Heart left ventricle (tissue), 16 donors: ENCODE results near the gene TM4SF20. TPM values are rescaled to one million over a fixed set of nuclear protein-coding genes. Genes with fewer than 3 reads are reported as not detected.

ENCODE experiments used
- ATAC-seq, 4 donors: fragments of 200-7000 bp; cut with Tn5 transposase; one replicate each; pipeline ENCODE4 v1.9.1; 2020 to 2022; ENCODE audit warnings: moderate library complexity in 4 of 4, mild to moderate bottlenecking in 3 of 4, moderate number of reproducible peaks in 1 of 4
- DNase-seq, 5 donors: peaks; one replicate each; pipeline ENCODE4 v3.0.0-alpha.2; 2020
- H3K27ac ChIP-seq, 12 donors: fragments of 200-600 bp; sonication (generic) in 4 of 12; one replicate each; pipeline versions ENCODE4 v1.5.0 to v1.8.0; 2016 to 2022; ENCODE audit warnings: mild to moderate bottlenecking in 2 of 12
- H3K27me3 ChIP-seq, 9 donors: fragments of 200-600 bp; sonication (generic) in 2 of 9; one replicate each; pipeline versions ENCODE4 v1.5.1 to v1.8.0; 2016 to 2022; ENCODE audit warnings: mild to moderate bottlenecking in 3 of 9
- H3K36me3 ChIP-seq, 9 donors: fragments of 200-600 bp; sonication (generic) in 2 of 9; one replicate each; pipeline versions ENCODE4 v1.5.0 to v1.8.0; 2018 to 2022; ENCODE audit warnings: mild to moderate bottlenecking in 2 of 9
- H3K4me1 ChIP-seq, 12 donors: fragments of 200-600 bp; sonication (generic) in 4 of 12; one replicate each; pipeline versions ENCODE4 v1.5.0 to v1.8.0; 2016 to 2022; ENCODE audit warnings: mild to moderate bottlenecking in 3 of 12
- H3K4me3 ChIP-seq, 12 donors: fragments of 200-600 bp; sonication (generic) in 4 of 12; one replicate each; pipeline versions ENCODE4 v1.5.0 to v1.8.0; 2017 to 2022; ENCODE audit warnings: mild to moderate bottlenecking in 9 of 12, moderate library complexity in 4 of 12
- H3K9me3 ChIP-seq, 12 donors: fragments of 200-600 bp; sonication (generic) in 4 of 12; one replicate each; pipeline versions ENCODE4 v1.5.0 to v1.8.0; 2016 to 2022; ENCODE audit warnings: mild to moderate bottlenecking in 1 of 12
- POLR2A ChIP-seq, 2 donors: fragments of 450-650 bp; IDR thresholded peaks; one replicate each; pipeline ENCODE4 v1.6.1; 2017; ENCODE audit warnings: antibody characterized with exemption in 2 of 2, mild to moderate bottlenecking in 2 of 2, moderate library complexity in 2 of 2
- WGBS, 4 donors: extraction: QIAGEN DNeasy Blood & Tissue Kit in 2 of 4; methylation state at CpG; one replicate each; pipeline versions ENCODE4 v1.1.5 to v1.1.7; 2013 to 2018; 5-methylcytosine and 5-hydroxymethylcytosine counted together
- intact Hi-C, 10 donors: fragments of 100-400 bp; cut with DNase I; formaldehyde crosslinking; loops; one replicate each; pipeline versions ENCODE4 v1.11.1 to v1.14.2; 2022
- polyA plus RNA-seq, 2 donors: library from polyadenylated mRNA; stranded (reverse); fragments of 200-250 nt; gene quantifications; one replicate each; pipeline ENCODE4 v1.2.3, GENCODE V29; 2013
- total RNA-seq, 9 donors: library from RNA; depleted of rRNA in 2 of 9; stranded (reverse); fragments of >200 nt in 2 of 9; fragmentation: NEBNext Ultra II Directional in 3 of 9; extraction: Animal tissue kit (Norgen Biotek cat#: 25700) in 3 of 9; gene quantifications; one replicate each; pipeline versions ENCODE4 v1.1.0 to v1.2.4, GENCODE V29; 2016 to 2023
- TF ChIP-seq, protein P1 (sequence below), 12 donors: fragments of 200-600 bp; sonication (generic) in 4 of 12; IDR thresholded peaks; one replicate each; pipeline versions ENCODE4 v1.5.0 to v1.8.0; 2018 to 2022; ENCODE audit warnings: antibody characterized with exemption in 12 of 12, mild to moderate bottlenecking in 5 of 12
- donor health status: ischemic (EF 13 %, LVEDD 7.1; RV severe dilation, severe dysfunction).
- donor health status: healthy with polysubstance abuse.
- donor health status: DM: no; HTN: yes; CAD: no.
- donor health status: DM: no; HTN: no; CAD: no.
- donor health status: ischemic (EF 25% LVEDD 6.9; RV normal size, moderate dysfunction).
- donor health status: ischemic (EF 25% LVEDD 5.7; RV mildly dilated, moderate dysfunction).
- donor health status: healthy.
- donor health status: DM: yes; HTN: yes; CAD: no.
- donor health status: ischemic (EF 35%, LVEDD 5.7; RV mildly dilated, moderate dysfunction).
- donor health status: nonischemic (EF 11% LVEDD 7.7; RV severe dilation, severe dysfunction).
- donor health status: DM: yes; HTN: yes; CAD: no.
- donor health status: PGD.
- donor health status: ischemic (EF 29% LVEDD 5.4; RV normal size, mild dysfunction).
- donor health status: nonischemic (EF 23%, LVEDD 6.1; RV moderate dilation, normal function).

Gene TM4SF20
- total and polyA plus RNA-seq, 11 donors: not detected

DNA sequence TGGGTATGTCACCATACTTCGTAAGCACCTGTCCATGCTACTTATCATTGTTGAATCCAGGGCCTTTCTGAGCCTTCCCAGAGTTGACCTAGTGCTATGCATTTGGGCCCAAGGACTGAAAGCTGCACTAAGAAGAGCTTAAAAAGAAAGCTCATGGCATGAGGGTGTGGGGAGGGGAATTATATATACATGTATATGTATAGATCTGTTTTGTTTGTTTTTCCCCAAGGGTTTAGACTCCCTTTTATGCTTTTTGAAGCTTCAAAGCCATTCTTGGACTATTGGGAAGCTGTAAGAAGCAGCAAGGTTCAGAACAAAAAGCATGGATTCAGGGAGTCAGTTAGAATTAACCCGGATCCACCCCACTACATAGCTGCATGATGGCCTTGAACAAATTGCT is 30.8 kb downstream of the TM4SF20 start:
- WGBS, 4 donors: 67 to 98% (median 96%) methylated on average over 2 of the region's 2 CpGs
- DNase-seq (no peak), ATAC-seq (no peak)
- H3K36me3 ChIP-seq: peaks cover 0 to 86% (median 64%) of the 10 kb centered on the region in 9 donors
- H3K4me1 ChIP-seq: no peaks in the 10 kb centered on the region
- no peak overlapping the region for H3K27ac ChIP-seq
- no peak overlapping the region for H3K4me3 ChIP-seq
- no peaks in the 10 kb centered on the region for H3K9me3 ChIP-seq
- intact Hi-C loops: no loop called here
- TF ChIP-seq, protein P1, sequence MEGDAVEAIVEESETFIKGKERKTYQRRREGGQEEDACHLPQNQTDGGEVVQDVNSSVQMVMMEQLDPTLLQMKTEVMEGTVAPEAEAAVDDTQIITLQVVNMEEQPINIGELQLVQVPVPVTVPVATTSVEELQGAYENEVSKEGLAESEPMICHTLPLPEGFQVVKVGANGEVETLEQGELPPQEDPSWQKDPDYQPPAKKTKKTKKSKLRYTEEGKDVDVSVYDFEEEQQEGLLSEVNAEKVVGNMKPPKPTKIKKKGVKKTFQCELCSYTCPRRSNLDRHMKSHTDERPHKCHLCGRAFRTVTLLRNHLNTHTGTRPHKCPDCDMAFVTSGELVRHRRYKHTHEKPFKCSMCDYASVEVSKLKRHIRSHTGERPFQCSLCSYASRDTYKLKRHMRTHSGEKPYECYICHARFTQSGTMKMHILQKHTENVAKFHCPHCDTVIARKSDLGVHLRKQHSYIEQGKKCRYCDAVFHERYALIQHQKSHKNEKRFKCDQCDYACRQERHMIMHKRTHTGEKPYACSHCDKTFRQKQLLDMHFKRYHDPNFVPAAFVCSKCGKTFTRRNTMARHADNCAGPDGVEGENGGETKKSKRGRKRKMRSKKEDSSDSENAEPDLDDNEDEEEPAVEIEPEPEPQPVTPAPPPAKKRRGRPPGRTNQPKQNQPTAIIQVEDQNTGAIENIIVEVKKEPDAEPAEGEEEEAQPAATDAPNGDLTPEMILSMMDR (IDR thresholded peaks at IDR 0.05): no peak
- TF ChIP-seq POLR2A (IDR thresholded peaks at IDR 0.05): no peak
- no peaks in the 10 kb centered on the region for H3K27me3 ChIP-seq

DNA sequence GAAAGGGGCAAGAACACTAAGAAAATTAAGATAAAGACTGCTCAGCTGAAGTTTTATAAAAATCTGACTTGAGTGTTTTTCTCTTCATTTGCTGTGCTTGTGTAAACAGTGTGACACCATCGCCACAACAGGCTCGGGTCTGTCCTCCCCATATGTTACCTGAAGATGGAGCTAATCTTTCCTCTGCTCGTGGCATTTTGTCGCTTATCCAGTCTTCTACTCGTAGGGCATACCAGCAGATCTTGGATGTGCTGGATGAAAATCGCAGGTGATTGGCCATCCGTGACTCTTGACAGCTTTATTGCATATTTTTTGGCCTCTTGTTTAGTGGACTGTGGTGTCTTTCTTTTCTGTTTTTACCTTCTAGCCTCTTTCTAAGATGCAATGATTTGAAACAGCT is 32.0 kb downstream of the TM4SF20 start:
- WGBS, 4 donors: 84 to 91% (median 87%) methylated on average over 7 of the region's 7 CpGs
- no peak for DNase-seq
- no peaks in the 10 kb centered on the region for H3K27me3 ChIP-seq
- peaks cover 0 to 86% (median 72%) of the 10 kb centered on the region in 9 donors for H3K36me3 ChIP-seq
- no peaks in the 10 kb centered on the region for H3K4me1 ChIP-seq
- ATAC-seq: no peak
- no peak overlapping the region for H3K4me3 ChIP-seq
- H3K27ac ChIP-seq: no peak overlapping the region
- intact Hi-C loops: no loop called here
- no peaks in the 10 kb centered on the region for H3K9me3 ChIP-seq
- TF ChIP-seq, protein P1 (IDR thresholded peaks at IDR 0.05): no peak
- no peak for TF ChIP-seq POLR2A (IDR thresholded peaks at IDR 0.05)

DNA sequence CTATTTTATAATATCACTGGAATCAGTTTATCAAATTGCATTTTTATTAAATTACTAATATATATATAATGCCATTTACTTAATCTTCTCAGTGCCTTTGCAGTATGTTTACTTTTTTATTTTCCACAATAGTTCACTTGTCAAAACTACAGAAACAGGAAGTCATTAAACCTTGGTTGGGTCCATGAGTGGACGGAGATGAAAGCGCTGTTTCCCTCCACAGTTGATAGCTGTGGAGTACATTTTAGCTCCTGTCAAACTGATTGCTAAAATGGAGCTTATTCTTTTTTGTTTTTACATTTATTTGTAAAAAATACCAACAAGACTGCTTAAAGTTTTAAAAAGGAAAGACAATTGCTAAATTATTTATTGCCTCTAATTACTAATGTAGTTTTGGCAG is 34.9 kb downstream of the TM4SF20 start:
- no peak overlapping the region for H3K4me3 ChIP-seq
- no peaks in the 10 kb centered on the region for H3K4me1 ChIP-seq
- DNase-seq (no peak), ATAC-seq (no peak)
- intact Hi-C loops: no loop called here
- peaks cover 0 to 93% (median 78%) of the 10 kb centered on the region in 9 donors for H3K36me3 ChIP-seq
- no peak for TF ChIP-seq POLR2A (IDR thresholded peaks at IDR 0.05)
- TF ChIP-seq, protein P1 (IDR thresholded peaks at IDR 0.05): no peak
- H3K9me3 ChIP-seq: no peaks in the 10 kb centered on the region
- 64 to 86% (median 79%) methylated on average over 2 of the region's 2 CpGs for WGBS, 4 donors
- H3K27ac ChIP-seq: no peak overlapping the region
- no peaks in the 10 kb centered on the region for H3K27me3 ChIP-seq

DNA sequence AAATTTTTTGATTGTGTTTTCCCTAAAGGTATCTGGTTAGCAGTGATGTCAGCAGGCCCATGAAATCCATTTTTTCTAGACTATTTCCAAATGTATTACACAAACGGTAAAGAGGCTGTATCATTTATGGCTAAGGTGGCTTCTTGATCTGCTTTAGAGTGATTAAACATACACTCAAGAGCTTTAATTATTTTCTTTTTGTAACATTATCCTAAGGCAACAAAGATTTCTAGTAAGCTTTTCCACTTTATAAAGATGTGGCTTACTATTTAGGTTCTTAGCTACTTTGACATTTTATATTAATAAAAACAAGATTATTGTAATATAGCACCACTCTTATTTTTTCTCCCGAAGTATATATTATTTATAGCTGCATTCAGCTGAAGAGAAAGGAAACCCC is 37.6 kb downstream of the TM4SF20 start:
- no peaks in the 10 kb centered on the region for H3K9me3 ChIP-seq
- H3K36me3 ChIP-seq: peaks cover 0 to 78% (median 63%) of the 10 kb centered on the region in 9 donors
- H3K27me3 ChIP-seq: no peaks in the 10 kb centered on the region
- H3K27ac ChIP-seq: no peak overlapping the region
- no peak for DNase-seq
- H3K4me3 ChIP-seq: no peak overlapping the region
- ATAC-seq: no peak
- intact Hi-C loops: no loop called here
- TF ChIP-seq POLR2A (IDR thresholded peaks at IDR 0.05): no peak
- TF ChIP-seq, protein P1 (IDR thresholded peaks at IDR 0.05): no peak
- no peaks in the 10 kb centered on the region for H3K4me1 ChIP-seq
- 84 to 95% (median 93%) methylated on average over 2 of the region's 2 CpGs for WGBS, 4 donors
